T-helper 1 cell (primary cell): ENCODE measurements around the gene ATP8B1.
"Not testable (repeated sequence)": the region's sequence is repeated elsewhere in the genome, so short reads cannot be mapped to it uniquely, and the experiment has no call there.

Experiments used
- DNase-seq, 5 donors: peaks; one replicate each; pipeline ENCODE4 v3.0.0-alpha.2; 2012 to 2020

The ATP8B1 gene

DNA sequence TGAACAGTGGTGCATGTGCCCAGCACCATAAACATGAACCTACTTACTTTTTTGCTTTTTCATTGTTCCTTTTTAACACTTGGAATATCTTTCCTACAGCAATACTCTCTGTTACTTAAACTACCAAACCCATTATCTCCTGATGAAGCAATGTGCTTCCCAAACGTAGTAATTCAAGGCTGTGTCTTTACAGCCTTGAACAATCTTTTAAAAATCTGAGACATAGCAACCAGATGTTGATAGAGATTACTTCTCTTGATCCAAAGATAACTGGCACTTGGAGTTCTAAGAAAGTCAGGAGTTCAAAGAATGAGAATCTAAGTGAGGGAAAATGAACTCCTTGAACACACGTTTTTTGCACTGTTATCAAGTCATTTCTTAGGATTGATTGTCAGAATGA, 40.4 kb downstream of the ATP8B1 start:
- DNase-seq = no peak

GRCh38 chr18:57759650-57760049, 43.5 kb downstream of the ATP8B1 start:
- DNase-seq = no peak

- no peak for DNase-seq
Measured at GRCh38 chr18:57755473-57756067, 47.5 kb downstream of the ATP8B1 start.

DNA sequence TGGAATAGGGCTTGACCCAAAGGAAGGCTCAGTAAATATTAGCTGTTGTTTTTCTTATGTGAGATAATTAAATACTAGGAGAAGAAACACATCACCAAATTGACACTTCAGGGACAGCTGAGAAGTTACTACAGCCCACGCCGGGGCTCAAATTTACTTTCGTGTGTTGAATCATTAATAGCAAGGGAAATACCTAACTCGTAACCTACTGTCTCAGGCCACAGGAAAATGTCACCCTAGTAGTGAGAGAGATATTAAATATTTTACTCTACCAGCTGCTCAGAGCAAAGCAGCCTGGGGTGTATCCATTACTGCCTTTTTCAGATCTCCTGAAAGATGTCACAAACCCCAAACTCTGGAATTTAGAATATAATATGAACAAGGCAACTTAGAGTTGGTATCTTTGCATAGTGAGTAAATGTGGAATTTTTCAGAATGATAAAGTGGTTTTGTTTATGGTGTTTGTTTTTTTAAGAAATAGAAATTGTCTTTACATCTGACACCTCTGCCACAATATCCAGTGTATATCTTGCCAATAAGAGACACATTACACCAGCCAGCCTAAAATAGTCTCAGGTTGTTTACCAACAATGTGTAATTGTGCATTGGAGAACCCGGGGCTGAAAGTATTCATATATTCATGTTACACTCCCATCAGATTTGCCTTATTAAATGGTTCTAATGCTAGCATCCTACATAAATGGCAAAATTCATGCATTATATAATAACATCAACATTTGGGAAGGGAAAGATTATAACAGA, 48.4 kb downstream of the ATP8B1 start:
- DNase-seq = no peak

- DNase-seq = peak in 1 of 5 donors; percentile 15
Measured at GRCh38 chr18:57753063-57753462, 50.1 kb downstream of the ATP8B1 start.

DNA sequence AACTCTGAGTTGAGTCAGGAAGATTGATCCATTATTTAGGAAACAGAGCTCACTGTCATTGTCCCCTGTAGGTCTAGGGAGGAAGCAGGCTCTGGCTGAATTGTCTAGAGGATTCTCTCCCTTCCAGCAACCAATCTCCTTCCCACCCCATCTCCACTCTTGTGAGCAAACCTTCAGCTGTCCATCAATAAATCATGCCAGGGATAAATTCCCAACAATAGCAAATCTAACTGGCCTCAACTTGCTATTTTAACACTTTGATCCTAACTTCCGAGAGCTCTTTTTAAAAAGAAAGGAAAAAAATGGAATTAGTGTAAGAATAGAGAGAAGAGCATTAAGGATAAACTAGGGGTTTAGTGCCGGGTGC, 53.5 kb downstream of the ATP8B1 start:
- DNase-seq = no peak

GRCh38 chr18:57748770-57749603, 54.1 kb downstream of the ATP8B1 start:
- DNase-seq = no peak

DNA sequence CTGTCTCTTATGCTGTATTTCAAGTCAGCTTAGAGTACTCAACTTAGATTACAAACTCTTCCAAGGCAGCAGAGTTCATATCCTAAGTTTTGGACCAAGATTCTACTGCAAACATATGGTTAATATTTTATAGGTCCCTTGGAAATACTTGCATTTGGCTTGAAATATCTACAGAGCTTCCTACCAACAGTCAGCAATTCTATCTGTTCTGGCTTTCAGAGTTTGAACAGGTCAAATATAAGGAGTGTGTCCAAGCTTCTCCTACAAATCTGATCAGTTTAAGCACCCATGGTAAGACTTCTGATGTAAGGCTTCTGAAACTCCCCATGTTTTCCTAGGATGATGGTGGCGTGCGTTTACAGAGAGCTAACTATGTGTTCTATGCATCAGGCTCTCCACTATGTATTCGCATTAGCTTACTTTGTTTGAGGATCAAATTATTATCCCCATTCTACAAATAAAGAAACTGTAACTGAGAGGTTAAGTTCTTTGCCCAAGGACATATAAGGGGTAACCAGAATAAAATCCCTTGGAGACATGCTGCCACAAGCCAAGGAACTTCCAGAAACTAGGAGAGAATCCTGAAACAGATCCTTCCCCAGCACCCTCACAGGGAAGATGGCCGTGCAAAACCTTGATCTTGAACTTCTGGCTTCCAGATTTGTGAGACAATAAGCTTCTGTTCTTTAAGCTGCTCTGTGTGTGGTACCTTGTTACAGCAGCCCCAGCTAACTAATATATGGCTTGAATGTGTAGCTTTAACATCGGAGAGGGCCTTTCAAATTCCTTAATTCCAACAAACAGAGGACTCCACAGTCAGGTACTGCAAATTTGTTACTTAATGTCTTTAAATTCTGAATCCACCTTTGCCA, 55.1 kb downstream of the ATP8B1 start:
- no peak for DNase-seq

DNA sequence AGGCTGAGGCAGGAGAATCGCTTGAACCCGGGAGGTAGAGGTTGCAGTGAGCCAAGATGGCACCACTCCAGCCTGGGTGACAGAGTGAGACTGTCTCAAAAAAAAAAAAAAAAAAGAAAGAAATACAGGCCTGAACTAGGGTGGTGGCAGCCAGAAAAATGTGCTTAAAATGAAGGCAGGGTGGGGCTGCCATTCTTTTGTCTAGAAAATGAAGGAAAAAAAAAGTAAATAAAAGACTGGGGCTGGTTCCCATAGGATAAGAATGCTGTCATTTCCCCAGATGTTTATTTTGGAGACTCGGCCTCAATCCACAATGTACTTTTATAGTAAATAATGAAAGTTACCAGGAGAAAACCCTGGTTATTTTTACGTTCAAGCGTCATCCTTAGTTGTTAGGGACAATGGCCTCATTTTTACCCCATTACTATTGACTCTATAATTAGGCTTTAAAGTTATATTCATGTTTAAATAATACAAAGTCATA, 58.9 kb downstream of the ATP8B1 start:
- no peak for DNase-seq

GRCh38 chr18:57743008-57743407, 60.1 kb downstream of the ATP8B1 start:
- DNase-seq = no peak

DNA sequence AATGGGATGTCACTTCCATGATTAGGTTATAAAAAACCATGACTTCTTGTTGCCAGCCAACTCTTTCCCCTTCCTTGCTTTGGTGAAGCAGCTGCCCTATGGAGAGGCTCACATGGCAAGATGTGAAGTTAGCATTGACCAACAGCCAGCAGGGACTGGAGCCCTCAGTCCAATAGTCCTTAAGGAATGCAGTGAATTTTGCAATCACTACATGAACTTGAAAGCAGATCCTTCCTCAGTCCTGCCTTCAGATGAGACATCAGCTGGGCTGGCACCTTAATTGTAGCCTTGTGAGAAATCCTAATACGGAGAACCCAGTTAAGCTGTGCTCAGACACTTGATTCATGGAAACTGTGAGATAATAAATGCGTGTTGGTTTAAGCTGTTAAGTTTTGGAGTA, 61.8 kb downstream of the ATP8B1 start:
- no peak for DNase-seq

DNA sequence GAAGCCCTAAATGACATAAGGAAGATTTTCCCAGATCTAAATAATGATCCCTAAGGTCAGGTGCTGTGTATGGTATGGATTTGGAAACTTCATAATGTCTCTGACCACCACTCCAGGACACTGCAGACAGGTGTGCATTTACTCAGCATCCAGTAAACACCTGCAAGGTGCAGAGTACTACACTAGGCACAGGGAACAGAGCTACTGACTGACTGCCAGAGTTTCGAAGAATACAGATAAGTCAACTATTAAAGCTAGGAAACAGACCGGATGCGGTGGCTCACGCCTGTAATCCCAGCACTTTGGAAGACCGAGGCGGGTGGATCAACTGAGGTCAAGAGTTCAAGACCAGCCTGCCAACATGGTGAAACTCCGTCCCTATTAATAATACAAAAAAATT, 65.0 kb downstream of the ATP8B1 start:
- no peak for DNase-seq

- no peak for DNase-seq
Measured at GRCh38 chr18:57737400-57738060, 65.6 kb downstream of the ATP8B1 start.

- not testable (repeated sequence) for DNase-seq
Measured at GRCh38 chr18:57735042-57735441, 68.1 kb downstream of the ATP8B1 start.

DNA sequence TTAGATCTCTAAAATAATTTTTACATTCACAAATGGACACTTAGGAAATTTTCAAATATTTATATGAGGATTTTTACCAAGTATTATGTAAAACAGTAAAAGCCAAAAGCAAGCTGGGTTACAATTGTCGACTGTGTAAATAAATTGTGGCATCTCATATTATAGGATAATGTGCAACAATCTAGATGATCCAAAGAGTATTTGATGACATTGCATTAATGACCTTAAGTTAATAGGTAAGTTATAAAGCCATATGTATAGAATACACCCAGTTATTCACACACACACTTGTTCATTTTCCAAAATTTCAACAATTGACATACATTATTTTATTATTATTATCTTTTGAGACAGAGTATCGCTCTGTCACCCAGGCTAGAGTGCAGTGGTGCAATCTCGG, 69.3 kb downstream of the ATP8B1 start:
- no peak for DNase-seq

- DNase-seq = no peak
Measured at GRCh38 chr18:57730146-57730545, 73.0 kb downstream of the ATP8B1 start.

DNA sequence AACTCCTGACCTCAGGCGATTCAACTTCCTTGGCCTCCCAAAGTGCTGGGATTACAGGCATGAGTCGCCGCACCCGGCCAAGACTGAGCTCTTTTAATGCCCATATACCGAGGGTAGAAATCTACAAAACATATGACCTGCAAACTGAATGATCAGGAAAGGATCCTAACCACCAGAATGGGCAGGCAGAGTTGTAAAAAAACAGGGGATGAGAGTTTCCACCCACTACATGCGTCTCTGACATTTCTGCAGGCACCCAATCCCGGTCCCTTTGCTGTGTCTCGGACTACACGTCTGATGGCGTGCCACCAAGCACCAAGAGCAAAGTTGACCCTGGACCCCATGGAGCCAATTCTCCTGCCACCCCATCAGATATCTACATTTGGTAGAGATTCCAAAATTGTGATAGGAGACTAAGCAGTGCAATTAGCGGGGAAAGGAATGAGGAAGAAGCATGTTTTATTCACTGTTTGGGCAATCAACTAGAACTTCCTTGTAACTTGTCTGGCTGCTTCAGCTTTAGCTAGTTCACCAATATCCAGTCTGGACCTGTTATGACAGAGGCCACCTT, 74.1 kb downstream of the ATP8B1 start:
- DNase-seq = no peak

GRCh38 chr18:57727952-57728807, 74.9 kb downstream of the ATP8B1 start:
- no peak for DNase-seq

DNA sequence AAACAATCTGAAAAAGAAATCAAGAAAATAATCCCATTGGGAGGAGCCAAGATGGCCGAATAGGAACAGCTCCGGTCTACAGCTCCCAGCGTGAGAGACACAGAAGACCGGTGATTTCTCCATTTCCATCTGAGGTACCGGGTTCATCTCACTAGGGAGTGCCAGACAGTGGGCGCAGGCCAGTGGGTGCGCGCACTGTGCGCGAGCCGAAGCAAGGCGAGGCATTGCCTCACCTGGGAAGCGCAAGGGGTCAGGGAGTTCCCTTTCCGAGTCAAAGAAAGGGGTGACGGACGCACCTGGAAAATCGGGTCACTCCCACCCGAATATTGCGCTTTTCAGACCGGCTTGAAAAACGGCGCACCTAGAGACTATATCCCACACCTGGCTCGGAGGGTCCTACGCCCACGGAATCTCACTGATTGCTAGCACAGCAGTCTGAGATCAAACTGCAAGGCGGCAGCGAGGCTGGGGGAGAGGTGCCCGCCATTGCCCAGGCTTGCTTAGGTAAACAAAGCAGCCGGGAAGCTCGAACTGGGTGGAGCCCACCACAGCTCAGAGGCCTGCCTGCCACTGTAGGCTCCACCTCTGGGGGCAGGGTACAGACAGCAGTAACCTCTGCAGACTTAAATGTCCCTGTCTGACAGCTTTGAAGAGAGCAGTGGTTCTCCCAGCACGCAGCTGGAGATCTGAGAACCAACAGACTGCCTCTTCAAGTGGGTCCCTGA, 83.7 kb downstream of the ATP8B1 start:
- not testable (repeated sequence) for DNase-seq

GRCh38 chr18:57716549-57716948, 86.6 kb downstream of the ATP8B1 start:
- DNase-seq = no peak
